GM19328 (cell line): ENCODE data around the gene NTPCR.
"Not testable (repeated sequence)": the region's sequence is repeated elsewhere in the genome, so short reads cannot be mapped to it uniquely, and the experiment has no call there.

Experiments
- ATAC-seq: cut with Tn5 transposase; IDR thresholded peaks from one replicate; pipeline ENCODE4 v1.9.1; 2021; ENCODE audit warnings: mild to moderate bottlenecking, moderate library complexity; ENCODE audit not compliant: unreplicated experiment

NTPCR gene

DNA sequence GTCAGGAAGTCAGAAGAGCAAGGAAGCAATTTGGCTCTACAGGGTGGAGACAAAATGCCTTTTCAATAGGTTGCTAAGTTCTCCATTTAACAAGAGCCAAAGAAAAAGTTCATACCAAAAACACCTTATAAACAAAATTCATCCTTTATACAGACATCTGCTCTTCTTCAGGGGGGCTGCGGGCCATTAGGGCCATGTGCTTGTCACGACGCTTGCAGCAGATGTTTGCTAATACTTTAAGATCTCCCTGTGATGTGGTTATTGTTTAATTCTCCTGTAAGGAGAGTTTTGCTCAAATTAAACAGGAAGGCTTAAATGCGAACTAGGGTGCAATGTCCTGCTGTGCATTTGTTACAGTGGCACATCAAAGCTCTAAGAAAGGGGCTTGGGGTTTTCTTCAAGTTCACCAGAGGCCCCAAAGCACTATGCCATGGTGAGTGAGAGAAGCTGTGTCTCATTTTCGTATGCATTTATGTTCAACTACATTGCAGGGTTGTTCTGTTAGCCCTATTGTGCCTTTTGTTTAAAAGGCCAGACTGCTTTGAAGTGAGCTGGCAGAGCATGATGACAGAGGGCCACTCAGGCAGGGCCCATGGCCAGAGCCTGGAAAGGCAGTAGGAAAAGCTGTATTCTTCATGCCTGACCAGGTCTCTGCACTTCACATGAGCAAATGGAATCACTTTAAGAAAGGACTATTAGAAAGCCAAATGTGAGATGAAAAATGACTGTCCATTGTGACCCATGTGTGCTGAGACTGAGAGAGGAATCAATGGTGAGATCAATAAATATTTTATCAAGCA lies 24.8 kb upstream of the NTPCR start:
- no peak for ATAC-seq

DNA sequence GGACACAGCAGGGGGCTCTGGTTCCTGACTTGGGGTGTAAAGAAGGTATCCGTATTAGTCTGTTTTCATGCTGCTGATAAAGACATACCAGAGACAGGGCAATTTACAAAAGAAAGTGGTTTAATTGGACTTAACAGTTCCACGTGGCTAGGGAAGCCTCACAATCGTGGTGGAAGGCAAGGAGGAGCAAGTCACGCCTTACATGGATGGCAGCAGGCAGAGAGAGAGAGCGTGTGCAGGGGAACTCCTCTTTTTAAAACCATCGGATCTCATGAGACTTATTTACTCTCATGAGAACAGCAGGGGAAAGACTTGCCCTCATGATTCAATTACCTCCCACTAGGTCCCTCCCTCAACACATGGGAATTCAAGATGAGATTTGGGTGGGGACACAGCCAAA lies 23.2 kb upstream of the NTPCR start:
- not testable (repeated sequence) for ATAC-seq

DNA sequence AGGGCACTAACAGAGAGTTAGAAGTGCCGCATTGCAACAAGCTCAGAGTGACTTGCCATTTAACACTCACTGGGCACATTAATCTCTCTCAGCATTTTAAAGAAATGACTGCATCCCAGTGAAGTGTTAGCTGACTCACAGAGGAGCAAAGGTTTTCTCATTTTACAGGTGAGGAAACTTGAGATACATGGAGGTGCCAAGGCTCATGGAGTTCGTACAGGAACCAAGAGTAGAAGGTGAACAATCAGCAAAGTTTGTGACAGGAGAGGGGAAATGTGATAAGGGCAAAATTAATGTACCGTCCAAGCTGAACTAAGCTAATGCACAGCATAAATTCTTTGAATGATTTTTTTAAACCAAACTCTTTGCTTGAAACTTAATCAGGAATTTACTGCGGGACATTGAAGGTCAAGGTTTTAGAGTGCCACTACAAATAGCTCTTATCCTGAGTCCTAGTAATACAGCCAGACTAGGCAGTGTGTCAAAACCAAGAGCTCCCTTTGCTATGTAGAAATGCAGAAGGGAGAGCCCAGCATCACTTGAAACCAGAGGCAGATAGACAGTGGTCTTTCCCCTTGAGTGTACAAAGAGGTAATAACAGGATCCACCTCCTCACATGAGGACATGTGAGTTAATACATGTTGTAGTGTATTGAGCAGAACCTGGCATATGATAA lies 22.4 kb upstream of the NTPCR start:
- no peak for ATAC-seq

DNA sequence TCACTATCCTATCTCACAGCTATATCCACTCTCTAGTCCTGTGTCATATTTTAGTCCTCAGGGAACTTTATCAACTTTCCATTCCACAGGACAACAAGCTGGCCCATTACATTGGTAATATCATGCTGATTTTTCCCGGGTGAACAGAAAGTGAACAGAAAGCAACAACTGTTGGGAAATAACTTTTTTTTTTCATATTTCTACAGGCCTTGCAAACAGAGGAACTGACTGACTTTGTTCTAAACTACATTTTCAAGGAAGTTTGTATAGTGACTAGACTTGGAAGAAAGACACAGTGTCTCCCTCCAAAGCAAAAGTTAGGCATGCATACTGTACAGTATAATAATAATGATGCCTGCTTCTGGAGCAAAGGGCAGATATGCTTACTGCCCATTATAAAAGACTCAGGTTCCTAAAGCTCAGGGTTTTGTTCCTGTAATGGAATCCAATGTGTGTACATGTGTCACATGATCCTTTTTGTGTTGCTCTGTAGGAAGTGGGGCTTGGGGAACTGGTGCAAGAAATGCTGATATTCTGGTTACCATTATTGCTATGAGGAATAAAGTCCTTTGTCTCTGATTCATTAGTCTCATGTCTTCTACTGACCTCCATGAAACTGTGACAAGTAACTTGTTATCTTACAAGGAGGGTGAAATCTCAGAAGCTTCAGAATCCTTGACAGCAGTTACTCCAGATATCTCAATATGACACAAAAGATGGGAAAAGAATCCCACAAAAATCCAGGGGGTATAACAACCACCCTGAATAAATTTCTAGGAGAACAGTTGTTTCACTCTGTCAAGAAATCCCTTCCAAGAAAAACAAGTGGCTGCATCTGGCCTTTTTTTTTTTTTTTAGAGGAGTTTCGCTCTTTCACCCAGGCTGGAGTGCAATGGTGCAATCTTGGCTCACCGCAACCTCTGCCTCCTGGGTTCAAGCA lies 17.7 kb upstream of the NTPCR start:
- no peak for ATAC-seq

DNA sequence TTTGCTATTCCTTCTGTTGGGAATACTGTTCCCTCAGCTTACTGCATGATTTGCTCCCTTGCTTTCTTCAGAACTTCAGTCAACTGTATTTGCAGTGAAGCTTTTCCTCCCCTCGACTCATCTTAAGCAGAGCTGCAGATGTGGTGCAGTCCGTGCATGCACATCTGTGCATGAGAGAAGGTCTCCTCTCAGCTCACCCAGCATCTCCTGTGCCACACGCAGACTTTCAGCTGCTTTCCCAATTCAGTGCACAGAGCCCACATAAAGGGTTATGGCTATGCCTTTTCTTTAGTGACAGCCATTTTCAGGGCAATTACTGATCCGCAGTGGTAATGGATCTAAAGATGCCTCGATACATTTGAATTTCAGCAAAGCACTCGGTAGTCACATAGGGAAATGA lies 13.5 kb upstream of the NTPCR start:
- no peak for ATAC-seq

DNA sequence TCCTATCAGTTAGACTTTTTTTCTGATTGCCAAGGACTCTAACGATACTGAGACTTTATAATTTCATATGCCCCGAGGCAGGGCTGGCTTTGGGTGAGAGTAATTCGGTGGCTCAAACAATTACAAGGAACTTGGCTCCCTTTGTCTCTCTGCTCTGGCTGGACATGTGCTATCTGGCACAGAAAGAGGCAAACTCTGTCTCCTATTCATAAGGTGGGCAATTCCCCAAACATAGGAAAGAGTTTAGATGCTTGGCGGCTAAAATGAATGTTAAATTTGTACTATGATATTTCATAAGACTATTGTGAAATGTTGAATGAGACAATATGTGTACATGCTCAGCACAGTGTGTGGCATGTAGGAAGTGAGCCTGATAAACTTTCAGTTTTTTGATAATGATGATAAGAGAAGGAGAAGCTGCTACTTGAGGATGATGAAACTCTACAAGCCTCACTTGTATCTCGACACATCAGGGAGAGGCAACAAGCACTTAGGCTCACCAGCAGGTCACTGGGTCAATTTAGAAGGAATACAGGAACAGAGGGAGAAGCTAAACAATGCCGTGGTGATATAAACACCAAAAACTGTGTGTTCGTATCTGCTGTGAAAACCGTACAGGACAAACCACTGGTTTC lies 12.6 kb upstream of the NTPCR start:
- ATAC-seq = no peak

DNA sequence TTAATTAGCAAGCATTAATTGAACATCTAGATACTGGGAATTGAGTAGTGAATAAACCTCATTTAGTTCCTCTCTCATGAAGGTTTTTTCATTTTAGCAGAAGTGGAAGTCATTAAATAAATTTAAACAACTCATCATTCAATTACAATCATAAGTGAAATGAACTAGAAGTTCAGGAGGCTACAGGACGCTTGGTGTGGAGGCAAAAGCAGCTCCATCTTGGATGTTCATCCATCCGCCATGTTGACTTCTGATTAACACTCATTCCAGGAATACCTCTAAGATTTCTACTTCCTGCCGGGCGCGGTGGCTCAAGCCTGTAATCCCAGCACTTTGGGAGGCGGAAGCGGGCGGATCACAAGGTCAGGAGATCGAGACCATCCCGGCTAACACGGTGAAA lies 11.5 kb upstream of the NTPCR start:
- no peak for ATAC-seq

DNA sequence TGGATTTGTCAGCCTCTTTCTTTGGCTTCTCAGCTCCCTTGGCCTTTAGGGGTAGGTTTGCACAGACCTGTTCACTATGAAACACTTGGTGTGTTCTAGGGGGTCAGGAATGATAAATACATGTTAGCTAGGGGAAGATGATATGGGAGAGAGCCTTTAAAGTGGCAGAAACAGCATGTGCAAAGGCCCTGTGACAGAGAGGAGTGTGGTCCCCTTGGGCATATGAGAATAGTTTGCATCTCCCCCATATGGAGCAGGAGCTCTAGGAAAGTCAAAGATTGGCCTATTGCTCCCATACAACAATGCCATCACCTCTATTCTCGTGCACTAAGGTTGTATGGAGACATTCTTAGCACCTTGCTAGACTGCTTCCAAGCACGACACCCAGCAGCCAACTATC lies 10.7 kb upstream of the NTPCR start:
- ATAC-seq = no peak

DNA sequence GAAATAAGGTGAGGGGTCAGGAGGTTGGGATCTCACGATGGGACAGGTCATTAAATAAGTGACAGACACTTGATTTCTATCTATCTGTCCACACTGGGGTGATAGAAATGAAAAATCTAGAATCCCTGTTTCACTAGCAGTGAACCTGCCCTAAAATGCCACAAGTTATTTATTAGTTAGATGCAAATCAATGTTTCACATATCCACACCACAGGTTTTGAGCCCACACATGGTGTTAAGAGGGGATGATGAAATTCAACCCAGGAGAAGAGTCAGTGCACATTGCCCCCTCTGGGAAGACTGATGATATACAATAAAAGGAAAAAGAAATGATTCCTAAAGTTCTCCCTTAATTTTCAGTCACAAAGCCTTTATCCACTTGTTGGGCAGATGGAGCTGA lies 10.1 kb upstream of the NTPCR start:
- no peak for ATAC-seq

DNA sequence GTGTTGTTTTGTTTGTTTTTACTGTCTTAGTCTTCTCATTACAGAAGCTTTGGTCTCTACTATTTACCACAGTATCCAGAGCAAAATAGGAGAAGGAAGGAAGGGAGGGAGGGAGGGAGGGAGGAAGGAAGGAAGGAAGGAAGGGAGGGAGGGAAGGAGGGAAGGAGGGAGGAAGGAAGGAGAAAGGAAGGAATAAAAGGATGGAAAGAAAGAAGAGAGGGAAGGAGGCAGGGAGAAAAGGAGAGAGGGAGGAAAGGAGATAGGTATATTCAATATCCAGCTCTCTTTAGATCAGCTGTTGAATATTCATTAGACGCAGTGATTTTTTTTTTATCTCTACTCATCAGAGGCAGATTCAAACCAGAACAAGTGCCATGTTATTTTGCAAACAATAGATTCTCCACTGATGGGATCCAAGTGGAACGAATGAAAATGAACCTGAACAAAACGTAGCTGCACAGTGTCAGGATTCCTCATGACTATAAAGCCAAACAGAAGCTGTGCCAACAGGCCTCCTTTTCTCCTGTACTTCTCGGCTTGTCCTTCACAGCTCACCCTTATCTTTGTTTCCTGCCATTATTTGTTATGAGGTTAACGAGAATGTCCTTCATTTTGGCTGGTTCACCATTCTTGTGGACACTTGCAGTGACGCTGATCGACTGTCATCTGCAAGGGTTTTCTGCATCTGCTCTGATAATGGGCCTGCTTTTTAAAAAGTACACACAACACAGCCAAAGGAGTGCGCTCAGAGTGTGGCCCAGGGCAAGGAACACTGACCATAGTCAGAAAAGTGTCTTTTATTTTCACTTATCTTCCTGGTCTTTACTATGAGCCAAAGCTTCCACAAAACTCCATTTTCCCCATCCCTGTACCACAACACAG lies 7.8 kb upstream of the NTPCR start:
- no peak for ATAC-seq

DNA sequence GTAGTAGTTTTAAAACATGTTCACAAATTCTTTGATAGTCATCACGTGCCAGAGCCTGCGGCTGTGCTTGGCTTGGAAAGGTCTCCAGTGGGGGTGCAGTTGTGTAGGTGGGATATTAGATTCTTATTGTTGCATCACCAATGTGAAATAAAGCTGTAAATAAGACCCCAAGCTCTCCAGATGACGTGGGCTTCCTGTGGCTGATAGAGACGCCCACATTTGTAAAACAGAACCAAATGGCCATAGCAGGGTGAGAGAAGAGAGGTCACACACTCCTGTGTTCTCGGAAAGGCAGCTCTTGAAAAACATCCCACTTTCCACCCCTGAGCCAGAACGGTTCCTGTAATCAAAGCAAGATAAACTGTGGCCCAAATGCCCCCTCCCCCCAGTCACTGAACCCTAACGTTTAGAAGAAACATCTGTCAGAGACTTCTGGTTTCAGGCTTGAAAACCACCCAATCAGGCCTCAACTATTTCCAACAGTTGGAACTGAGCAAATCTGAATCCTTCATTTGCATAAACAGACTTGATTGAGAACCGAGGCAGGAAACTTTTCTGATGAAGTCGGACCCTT lies 6.6 kb upstream of the NTPCR start:
- ATAC-seq = no peak

DNA sequence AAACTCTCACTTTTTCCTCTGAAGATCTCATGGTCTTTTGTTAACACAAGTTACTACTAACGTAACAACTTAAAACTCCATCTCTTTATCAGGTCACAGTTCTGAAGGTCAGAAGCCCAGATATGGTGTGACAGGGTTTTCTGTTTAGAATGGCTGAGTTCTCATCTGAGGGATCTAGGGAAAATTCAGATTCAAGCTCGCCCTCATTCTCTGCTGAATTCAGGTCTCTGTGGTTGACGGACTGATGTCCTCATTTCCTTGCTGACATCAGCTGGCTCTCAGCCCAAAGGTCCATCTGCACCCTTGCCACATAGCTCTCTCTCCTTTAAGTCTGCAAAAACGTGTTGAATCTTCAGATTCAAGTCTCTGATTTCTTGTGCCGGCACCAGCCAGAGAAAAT lies 6.1 kb upstream of the NTPCR start:
- no peak for ATAC-seq

DNA sequence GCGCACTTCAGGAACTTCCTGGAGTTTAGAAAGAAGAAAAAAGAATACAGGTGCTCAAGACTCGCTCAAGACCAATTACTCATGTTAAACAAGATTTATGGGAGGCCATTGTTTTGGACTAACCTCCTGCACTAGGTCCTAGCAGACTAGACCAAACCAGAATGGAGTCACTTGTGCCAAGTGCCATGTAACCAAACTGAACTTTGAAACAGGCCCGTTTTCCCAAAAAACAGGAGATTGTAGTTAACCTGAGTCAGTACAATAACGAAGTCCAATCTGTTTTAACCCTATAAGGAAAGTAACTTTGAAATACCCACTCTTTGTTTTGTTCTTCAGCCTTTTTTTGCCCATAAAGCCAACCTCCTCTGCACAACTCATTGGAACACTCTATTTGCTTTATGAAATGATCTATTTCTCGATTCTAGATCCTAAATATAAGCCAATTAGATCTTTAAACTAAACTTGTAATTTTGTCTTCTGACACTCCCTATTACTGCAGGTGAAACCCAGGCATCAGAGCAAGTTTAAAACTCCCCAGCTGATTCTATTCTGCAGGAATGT lies 695 bp upstream of the NTPCR start:
- no peak for ATAC-seq

DNA sequence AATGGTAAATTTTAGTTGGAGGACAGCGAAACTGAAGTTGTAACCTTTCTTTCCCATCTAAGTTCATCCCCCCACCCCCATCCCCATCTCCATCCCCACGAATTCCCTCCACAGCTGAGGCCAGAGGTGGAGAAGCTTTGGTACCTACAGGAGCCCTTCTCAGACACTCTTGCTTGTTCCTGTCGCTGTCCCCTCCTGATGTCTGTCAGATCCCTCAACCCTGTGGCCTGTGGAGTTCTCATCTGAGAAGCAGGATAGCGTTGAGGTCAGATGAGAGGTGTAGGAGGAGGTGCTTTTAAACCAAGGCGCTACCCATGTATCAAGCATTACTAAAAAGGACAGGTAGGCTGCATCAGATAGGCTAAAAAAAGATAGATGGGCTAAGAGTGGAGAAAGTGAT lies 769 bp downstream of the NTPCR start:
- no peak for ATAC-seq

DNA sequence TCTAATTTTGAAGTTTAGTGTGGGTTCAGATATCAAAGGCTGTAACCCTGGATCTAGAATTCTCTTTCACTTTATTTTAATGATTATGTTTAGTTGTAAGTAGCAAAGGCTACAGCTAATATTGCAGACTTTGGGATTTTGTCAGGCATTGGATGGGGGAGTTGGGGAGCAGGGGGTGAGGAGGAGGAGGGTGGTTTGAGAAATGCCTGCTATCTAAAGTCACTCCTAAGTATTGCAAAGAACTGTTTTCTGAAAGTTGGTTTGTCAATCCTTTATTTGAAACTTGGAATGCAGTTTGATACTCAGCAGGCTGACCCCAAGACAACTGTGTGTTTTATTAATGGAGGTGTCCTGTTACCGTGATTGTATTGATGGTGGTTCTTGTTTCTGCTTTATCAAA lies 1.2 kb downstream of the NTPCR start:
- ATAC-seq = no peak

DNA sequence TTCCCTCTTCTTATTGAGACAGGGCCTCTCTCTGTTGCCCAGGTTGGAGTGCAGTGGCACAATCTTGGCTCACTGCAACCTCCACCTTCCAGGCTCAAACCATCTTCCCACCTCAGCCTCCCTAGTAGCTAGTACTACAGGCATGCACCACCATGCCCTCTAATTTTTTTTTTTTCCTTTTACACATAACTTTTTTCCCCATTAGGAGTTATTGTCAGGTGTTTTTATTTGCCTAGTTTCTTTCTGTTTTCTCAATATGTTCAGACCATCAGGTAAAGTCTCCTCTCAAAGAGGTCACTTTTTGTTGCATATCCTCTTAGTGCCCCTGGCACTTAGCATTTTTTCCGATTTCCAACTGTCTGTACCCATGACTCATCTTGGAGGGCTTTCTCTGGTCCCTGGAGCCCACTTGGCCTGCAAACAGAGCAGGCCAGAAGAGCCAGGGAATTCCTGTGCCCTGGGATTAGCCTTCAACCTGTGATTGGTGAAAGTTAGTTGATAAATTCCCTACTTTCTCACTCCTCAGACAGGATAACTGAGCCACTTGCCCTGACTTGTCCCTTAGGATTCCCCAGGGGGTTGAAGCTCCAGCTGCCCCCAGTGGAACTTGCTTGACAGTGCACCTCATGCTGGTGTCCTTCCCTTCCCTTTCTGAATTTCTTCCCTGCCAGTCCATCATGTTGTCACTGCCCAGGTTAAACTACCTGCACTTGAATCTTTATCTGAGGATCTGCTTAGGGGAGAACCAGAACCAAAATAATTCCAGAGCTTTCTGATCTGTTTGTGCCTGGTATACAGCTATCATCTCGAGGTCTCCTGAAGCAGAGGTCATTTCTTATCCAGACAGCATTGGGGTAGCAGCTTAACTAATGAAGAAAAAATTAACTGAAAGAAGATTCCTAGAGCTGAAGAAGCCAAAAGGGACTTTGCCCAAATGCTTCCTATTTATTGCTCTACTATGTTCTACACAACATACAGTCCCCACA lies 2.4 kb downstream of the NTPCR start:
- ATAC-seq = peak; percentile 41

DNA sequence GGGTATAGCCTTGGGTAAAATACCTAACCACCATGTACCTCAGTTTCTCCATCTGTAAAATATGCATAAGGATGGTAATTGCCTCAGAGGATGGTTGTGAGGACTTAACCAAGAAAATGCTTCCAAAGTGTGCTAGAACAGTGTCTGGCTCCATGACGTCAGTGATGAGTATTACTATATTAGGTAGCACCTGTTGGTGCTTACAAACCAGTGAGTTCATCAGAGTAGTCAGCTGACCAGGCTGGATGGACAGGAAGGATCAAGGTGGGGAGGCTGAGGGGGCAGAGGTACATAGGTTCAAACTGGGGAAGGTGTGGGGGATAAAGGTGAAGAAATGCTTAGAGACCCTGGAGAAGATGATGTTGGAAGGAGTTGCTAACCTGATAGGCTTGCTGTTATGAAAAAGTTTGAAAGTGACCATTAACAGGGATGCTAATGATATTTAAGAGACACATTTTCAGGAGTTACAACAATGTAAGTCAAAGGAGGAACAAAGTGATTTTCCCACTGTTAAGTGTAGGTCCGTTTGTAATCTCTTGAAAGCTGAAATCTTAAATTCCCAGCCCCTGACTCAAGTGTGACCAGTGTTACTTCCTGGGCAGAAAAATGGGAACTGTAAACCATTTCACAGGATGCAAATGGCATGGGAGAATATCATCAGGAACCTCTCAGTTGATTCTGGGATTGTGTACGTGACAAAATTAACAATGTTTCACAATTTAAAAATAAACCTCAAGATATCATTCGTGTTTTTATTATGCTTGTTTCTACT lies 4.4 kb downstream of the NTPCR start:
- ATAC-seq = no peak

DNA sequence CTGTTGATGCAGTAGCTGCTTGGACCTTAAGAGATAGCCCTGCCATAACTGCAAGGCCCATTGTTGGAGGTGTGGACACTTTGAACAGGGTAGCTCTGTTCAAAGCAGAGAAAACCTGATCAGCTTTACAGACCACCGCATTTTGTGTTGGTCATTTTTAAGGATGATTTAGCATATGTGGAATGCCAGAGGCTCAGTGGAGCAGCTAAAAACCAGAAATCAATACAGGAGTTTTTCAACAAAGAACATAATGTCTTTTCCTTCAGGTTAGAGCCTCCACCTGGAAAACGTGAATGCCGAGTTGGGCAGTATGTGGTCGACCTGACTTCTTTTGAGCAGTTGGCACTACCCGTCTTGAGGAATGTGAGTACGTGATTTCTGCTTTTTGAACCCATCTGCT lies 5.7 kb downstream of the NTPCR start:
- ATAC-seq = no peak
